HCT116 (cell line): ENCODE results near the gene PFN2. TPM values are rescaled to one million over a fixed set of nuclear protein-coding genes. Genes with fewer than 3 reads are reported as not detected.

Experiments
- ATAC-seq: fragments of 200-7000 bp; cut with Tn5 transposase; 2 replicates; pipeline ENCODE4 v1.9.1; 2020; ENCODE audit warnings: mild to moderate bottlenecking, moderate library complexity
- BruUV-seq: library from RNA; stranded (reverse); fragments of 400-500 nt; replicated peaks from 2 replicates; lab custom pipeline; 2021; lab: Mats Ljungman, UMichigan
- CTCF ChIA-PET: fragments of 300-600 bp; sonication (Branson Sonifier 250); formaldehyde crosslinking; loops from one replicate; lab custom pipeline; 2021; ENCODE audit warnings: antibody characterized with exemption; lab: Charles Lee
- POLR2A ChIA-PET: fragments of 300-600, 350-600 bp; sonication (Branson Sonifier 250); formaldehyde crosslinking; loops from one replicate; lab custom pipeline; 2021; ENCODE audit warnings: antibody characterized with exemption; lab: Charles Lee
- RAD21 ChIA-PET, 2 experiments: fragments of 300-600 bp; sonication (Branson Sonifier 250); formaldehyde crosslinking; loops; one replicate each; lab custom pipeline; 2023; ENCODE audit warnings: low total read pairs in 2 of 2; ENCODE audit not compliant: uncharacterized antibody in 2 of 2, unreplicated experiment in 2 of 2, low non-redundant PET in 1 of 2; lab: Charles Lee
- DNase-seq: peaks from one replicate; pipeline ENCODE4 v3.0.0-alpha.2; 2010; ENCODE audit warnings: low read depth, low spot score
- H2AFZ ChIP-seq: fragments of 200-600 bp; shearing (Covaris generic), sonication (generic); 2 replicates; pipeline ENCODE4 v1.6.1; 2017; ENCODE audit warnings: low read depth, mixed run types, mixed read lengths, antibody characterized with exemption, low read length; ENCODE audit not compliant: poor library complexity, severe bottlenecking
- H3K27ac ChIP-seq: 2 replicates; pipeline ENCODE4 v1.5.1; 2012; ENCODE audit warnings: low read depth, low read length
- H3K27me3 ChIP-seq: fragments of 200-600 bp; sonication (generic); 2 replicates; pipeline ENCODE4 v1.6.1; 2016; ENCODE audit warnings: mixed run types, low read length, mixed read lengths; ENCODE audit not compliant: insufficient read depth
- H3K36me3 ChIP-seq, 2 experiments: fragments of 200-500 bp in 1 of 2; fragments of 200-600 bp in 1 of 2; sonication (Bioruptor generic) in 1 of 2; sonication (generic) in 1 of 2; 2 replicates each; pipeline versions ENCODE4 v1.5.1 to v1.6.1; 2014 to 2016; ENCODE audit warnings: low read length in 2 of 2, inconsistent platforms in 1 of 2, mixed read lengths in 1 of 2, mixed run types in 1 of 2; ENCODE audit not compliant: insufficient read depth in 2 of 2, control insufficient read depth in 1 of 2
- H3K4me1 ChIP-seq, 2 experiments: fragments of 200-600 bp in 1 of 2; sonication (generic) in 1 of 2; 2 replicates each; pipeline versions ENCODE4 v1.5.1 to v1.6.1; 2012 to 2017; ENCODE audit warnings: low read length in 2 of 2, inconsistent platforms in 1 of 2, mild to moderate bottlenecking in 1 of 2, mixed read lengths in 1 of 2, mixed run types in 1 of 2, moderate library complexity in 1 of 2; ENCODE audit not compliant: insufficient read depth in 2 of 2, control insufficient read depth in 1 of 2
- H3K4me2 ChIP-seq: fragments of 200-600 bp; sonication (generic); 2 replicates; pipeline ENCODE4 v1.6.1; 2017; ENCODE audit warnings: mixed run types, low read length, mixed read lengths
- H3K4me3 ChIP-seq, 2 experiments: fragments of 200-600 bp in 1 of 2; sonication (generic) in 1 of 2; replicated peaks in 1 of 2; 2 replicates each; pipeline ENCODE4 v1.5.1; 2011 to 2016; ENCODE audit warnings: low read length in 2 of 2, control low read depth in 1 of 2, low read depth in 1 of 2, mild to moderate bottlenecking in 1 of 2, mixed read lengths in 1 of 2, mixed run types in 1 of 2
- H3K79me2 ChIP-seq: fragments of 200-600 bp; sonication (generic); 2 replicates; pipeline ENCODE4 v1.6.1; 2017; ENCODE audit warnings: mild to moderate bottlenecking, mixed run types, low read length, moderate library complexity, mixed read lengths; ENCODE audit not compliant: insufficient read depth
- H3K9ac ChIP-seq: fragments of 200-600 bp; sonication (generic); 2 replicates; pipeline ENCODE4 v1.6.1; 2016; ENCODE audit warnings: low read length, mixed read lengths
- H3K9me2 ChIP-seq: fragments of 200-600 bp; sonication (generic), shearing (Covaris generic); 2 replicates; pipeline ENCODE4 v1.6.1; 2017; ENCODE audit warnings: mixed run types, mild to moderate bottlenecking, moderate library complexity; ENCODE audit not compliant: insufficient read depth
- H3K9me3 ChIP-seq, 2 experiments: fragments of 200-500 bp in 1 of 2; fragments of 200-600 bp in 1 of 2; sonication (Bioruptor generic) in 1 of 2; sonication (generic) in 1 of 2; 2 replicates each; pipeline ENCODE4 v1.6.1; 2014 to 2017; ENCODE audit warnings: low read length in 2 of 2, mixed read lengths in 2 of 2, inconsistent platforms in 1 of 2, low read depth in 1 of 2, mild to moderate bottlenecking in 1 of 2, mixed run types in 1 of 2, moderate library complexity in 1 of 2; ENCODE audit not compliant: control insufficient read depth in 1 of 2, insufficient read depth in 1 of 2
- H4K20me1 ChIP-seq: fragments of 200-600 bp; sonication (generic), shearing (Covaris generic); 2 replicates; pipeline ENCODE4 v1.6.1; 2017; ENCODE audit warnings: mixed run types, mild to moderate bottlenecking, moderate library complexity; ENCODE audit not compliant: insufficient read depth
- CBX3 ChIP-seq: IDR thresholded peaks from 2 replicates; pipeline ENCODE4 v1.6.1; 2012; ENCODE audit warnings: low read depth
- CEBPB ChIP-seq: IDR thresholded peaks from 2 replicates; pipeline ENCODE4 v1.6.1; 2012; ENCODE audit warnings: low read depth
- CTCF ChIP-seq, 3 experiments: fragments of 200-600 bp in 1 of 3; sonication (generic) in 1 of 3; IDR thresholded peaks in 2 of 3; conservative IDR thresholded peaks in 1 of 3; 2 replicates each; pipeline ENCODE4 v1.5.1; 2012 to 2017; ENCODE audit warnings: low read depth in 2 of 3, low read length in 2 of 3, antibody characterized with exemption in 1 of 3, borderline replicate concordance in 1 of 3, control low read depth in 1 of 3, mild to moderate bottlenecking in 1 of 3, mixed read lengths in 1 of 3, mixed run types in 1 of 3, moderate library complexity in 1 of 3; ENCODE audit not compliant: insufficient read depth in 1 of 3
- EGR1 ChIP-seq: IDR thresholded peaks from 2 replicates; pipeline ENCODE4 v1.6.1; 2012; ENCODE audit warnings: low read depth
- ELF1 ChIP-seq: IDR thresholded peaks from 2 replicates; pipeline ENCODE4 v1.6.1; 2012; ENCODE audit warnings: low read depth, borderline replicate concordance
- EZH2phosphoT487 ChIP-seq: fragments of 200-600 bp; IDR thresholded peaks from 2 replicates; pipeline ENCODE4 v1.6.1; 2018; ENCODE audit warnings: antibody characterized with exemption, borderline replicate concordance
- FOSL1 ChIP-seq: IDR thresholded peaks from 2 replicates; pipeline ENCODE4 v1.6.1; 2012; ENCODE audit warnings: low read depth
- POLR2AphosphoS5 ChIP-seq: IDR thresholded peaks from 2 replicates; pipeline ENCODE4 v1.6.1; 2011; ENCODE audit warnings: mild to moderate bottlenecking, low read depth, low read length, moderate library complexity
- SIN3A ChIP-seq: IDR thresholded peaks from 2 replicates; pipeline ENCODE4 v1.6.1; 2012; ENCODE audit warnings: low read depth
- SRF ChIP-seq: IDR thresholded peaks from 2 replicates; pipeline ENCODE4 v1.6.1; 2012; ENCODE audit warnings: low read depth
- YY1 ChIP-seq: IDR thresholded peaks from 2 replicates; pipeline ENCODE4 v1.6.1; 2011; ENCODE audit warnings: low read length, low read depth, moderate library complexity, mild to moderate bottlenecking; ENCODE audit not compliant: insufficient replicate concordance; ENCODE audit errors: extremely low read depth
- ZFX ChIP-seq: fragments of 450-650 bp; IDR thresholded peaks from 2 replicates; pipeline ENCODE4 v1.6.1; 2017
- ZNF274 ChIP-seq: fragments of 200-500 bp; sonication (Bioruptor generic); IDR thresholded peaks from 2 replicates; pipeline ENCODE4 v1.6.1; 2014; ENCODE audit warnings: mild to moderate bottlenecking, low read depth, low read length, inconsistent platforms
- intact Hi-C: fragments of 100-400 bp; cut with micrococcal nuclease; formaldehyde crosslinking; loops from 2 replicates; pipeline ENCODE4 v1.10.0; 2022
- total RNA-seq: library from RNA; stranded (reverse); gene quantifications from one replicate; pipeline ENCODE4 v1.2.1, GENCODE V29; 2021; ENCODE audit not compliant: unreplicated experiment
- TF ChIP-seq, protein P1 (sequence below): IDR thresholded peaks from 2 replicates; pipeline ENCODE4 v1.6.1; 2011; ENCODE audit warnings: mild to moderate bottlenecking, low read length, moderate library complexity; ENCODE audit not compliant: insufficient replicate concordance; ENCODE audit errors: extremely low read depth
- TF ChIP-seq, protein P2 (sequence below): IDR thresholded peaks from 2 replicates; pipeline ENCODE4 v1.6.1; 2012
- TF ChIP-seq, protein P3 (sequence below): IDR thresholded peaks from 2 replicates; pipeline ENCODE4 v1.6.1; 2012; ENCODE audit warnings: low read depth
- TF ChIP-seq, protein P4 (sequence below): IDR thresholded peaks from 2 replicates; pipeline ENCODE4 v1.6.1; 2012

PFN2 gene
- total RNA-seq, 1 experiment from 2014 or later: 131 TPM

- intact Hi-C loops: no loop called here
- CTCF ChIA-PET: no interaction called here
Observed at GRCh38 chr3:149959443-149959842, 11.3 kb downstream of the PFN2 start.

More at GRCh38 chr3:149959443-149959842, 11.3 kb downstream of the PFN2 start:
- Histone ChIP-seq H3K9me2 (no peaks in the 10 kb centered on the region), H3K9me3 (no peaks in the 10 kb centered on the region), H3K4me1 (no peaks in the 10 kb centered on the region), H3K4me2 (no peak overlapping the region), H3K4me3 (no peak overlapping the region), H3K36me3 (peaks cover 14 to 25% of the 10 kb centered on the region in 2 experiments), H4K20me1 (peaks cover 11% of the 10 kb centered on the region; the same call in 1 of the 2 replicates), H3K79me2 (peaks cover 75% of the 10 kb centered on the region), H2AFZ (no peak overlapping the region), H3K9ac (no peak overlapping the region), H3K27me3 (no peaks in the 10 kb centered on the region), H3K27ac (no peak overlapping the region)
- RAD21 ChIA-PET: no interaction called here
- POLR2A ChIA-PET: no interaction called here
- TF ChIP-seq SIN3A: no peak
- no peak for TF ChIP-seq CBX3
- no peak for TF ChIP-seq POLR2AphosphoS5
- no peak for TF ChIP-seq SRF
- TF ChIP-seq EGR1: no peak
- no peak for TF ChIP-seq ZFX
- TF ChIP-seq, protein P1, sequence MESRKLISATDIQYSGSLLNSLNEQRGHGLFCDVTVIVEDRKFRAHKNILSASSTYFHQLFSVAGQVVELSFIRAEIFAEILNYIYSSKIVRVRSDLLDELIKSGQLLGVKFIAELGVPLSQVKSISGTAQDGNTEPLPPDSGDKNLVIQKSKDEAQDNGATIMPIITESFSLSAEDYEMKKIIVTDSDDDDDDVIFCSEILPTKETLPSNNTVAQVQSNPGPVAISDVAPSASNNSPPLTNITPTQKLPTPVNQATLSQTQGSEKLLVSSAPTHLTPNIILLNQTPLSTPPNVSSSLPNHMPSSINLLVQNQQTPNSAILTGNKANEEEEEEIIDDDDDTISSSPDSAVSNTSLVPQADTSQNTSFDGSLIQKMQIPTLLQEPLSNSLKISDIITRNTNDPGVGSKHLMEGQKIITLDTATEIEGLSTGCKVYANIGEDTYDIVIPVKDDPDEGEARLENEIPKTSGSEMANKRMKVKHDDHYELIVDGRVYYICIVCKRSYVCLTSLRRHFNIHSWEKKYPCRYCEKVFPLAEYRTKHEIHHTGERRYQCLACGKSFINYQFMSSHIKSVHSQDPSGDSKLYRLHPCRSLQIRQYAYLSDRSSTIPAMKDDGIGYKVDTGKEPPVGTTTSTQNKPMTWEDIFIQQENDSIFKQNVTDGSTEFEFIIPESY: no peak
- no peak for TF ChIP-seq ELF1
- TF ChIP-seq CTCF (IDR thresholded peaks at IDR 0.05 in 2 of 3, conservative IDR thresholded peaks at IDR 0.05 in 1 of 3; ENCODE audit: borderline replicate concordance in 1 of 3, insufficient read depth in 1 of 3, low read depth in 2 of 3, low read length in 2 of 3): no peak
- TF ChIP-seq ZNF274: no peak
- TF ChIP-seq, protein P2, sequence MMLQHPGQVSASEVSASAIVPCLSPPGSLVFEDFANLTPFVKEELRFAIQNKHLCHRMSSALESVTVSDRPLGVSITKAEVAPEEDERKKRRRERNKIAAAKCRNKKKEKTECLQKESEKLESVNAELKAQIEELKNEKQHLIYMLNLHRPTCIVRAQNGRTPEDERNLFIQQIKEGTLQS: no peak
- TF ChIP-seq, protein P3, sequence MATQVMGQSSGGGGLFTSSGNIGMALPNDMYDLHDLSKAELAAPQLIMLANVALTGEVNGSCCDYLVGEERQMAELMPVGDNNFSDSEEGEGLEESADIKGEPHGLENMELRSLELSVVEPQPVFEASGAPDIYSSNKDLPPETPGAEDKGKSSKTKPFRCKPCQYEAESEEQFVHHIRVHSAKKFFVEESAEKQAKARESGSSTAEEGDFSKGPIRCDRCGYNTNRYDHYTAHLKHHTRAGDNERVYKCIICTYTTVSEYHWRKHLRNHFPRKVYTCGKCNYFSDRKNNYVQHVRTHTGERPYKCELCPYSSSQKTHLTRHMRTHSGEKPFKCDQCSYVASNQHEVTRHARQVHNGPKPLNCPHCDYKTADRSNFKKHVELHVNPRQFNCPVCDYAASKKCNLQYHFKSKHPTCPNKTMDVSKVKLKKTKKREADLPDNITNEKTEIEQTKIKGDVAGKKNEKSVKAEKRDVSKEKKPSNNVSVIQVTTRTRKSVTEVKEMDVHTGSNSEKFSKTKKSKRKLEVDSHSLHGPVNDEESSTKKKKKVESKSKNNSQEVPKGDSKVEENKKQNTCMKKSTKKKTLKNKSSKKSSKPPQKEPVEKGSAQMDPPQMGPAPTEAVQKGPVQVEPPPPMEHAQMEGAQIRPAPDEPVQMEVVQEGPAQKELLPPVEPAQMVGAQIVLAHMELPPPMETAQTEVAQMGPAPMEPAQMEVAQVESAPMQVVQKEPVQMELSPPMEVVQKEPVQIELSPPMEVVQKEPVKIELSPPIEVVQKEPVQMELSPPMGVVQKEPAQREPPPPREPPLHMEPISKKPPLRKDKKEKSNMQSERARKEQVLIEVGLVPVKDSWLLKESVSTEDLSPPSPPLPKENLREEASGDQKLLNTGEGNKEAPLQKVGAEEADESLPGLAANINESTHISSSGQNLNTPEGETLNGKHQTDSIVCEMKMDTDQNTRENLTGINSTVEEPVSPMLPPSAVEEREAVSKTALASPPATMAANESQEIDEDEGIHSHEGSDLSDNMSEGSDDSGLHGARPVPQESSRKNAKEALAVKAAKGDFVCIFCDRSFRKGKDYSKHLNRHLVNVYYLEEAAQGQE: no peak
- no peak for TF ChIP-seq FOSL1
- TF ChIP-seq EZH2phosphoT487: no peak
- TF ChIP-seq, protein P4, sequence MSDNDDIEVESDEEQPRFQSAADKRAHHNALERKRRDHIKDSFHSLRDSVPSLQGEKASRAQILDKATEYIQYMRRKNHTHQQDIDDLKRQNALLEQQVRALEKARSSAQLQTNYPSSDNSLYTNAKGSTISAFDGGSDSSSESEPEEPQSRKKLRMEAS: no peak
- TF ChIP-seq CEBPB: no peak
- TF ChIP-seq YY1: no peak
- no TSS peak for BruUV-seq
- no peak for ATAC-seq
- no peak for DNase-seq
